HG03575 (cell line): Measurements from ENCODE around the gene TERF2IP.
A peak's percentile ranks its signal among the peaks of the same experiment; 100 is the strongest.

Experiments
- ATAC-seq: cut with Tn5 transposase; IDR thresholded peaks from one replicate; pipeline ENCODE4 v1.9.1; 2021; ENCODE audit not compliant: unreplicated experiment, insufficient number of reproducible peaks, low FRiP score; ENCODE audit errors: extremely low read depth

TERF2IP gene

DNA sequence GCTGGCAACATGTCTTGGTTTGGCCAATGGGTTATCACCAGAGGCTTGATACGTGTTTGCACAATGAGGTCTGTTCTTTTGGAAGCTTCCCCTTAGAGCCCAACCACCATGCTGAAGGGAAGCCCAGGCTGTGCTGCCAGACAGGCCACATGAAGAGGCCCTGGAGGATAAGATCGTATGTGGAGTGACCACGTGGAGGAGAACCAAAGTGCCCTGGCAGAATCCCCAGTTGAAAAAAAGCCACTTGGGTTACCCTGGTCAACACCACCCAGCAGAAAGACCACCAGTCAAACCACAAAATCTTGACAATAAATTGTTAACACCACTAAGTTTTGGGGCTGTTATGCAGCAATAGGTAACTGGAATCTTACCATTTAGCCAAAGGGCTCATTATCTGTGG, 17.5 kb upstream of the TERF2IP start:
- no peak for ATAC-seq

- no peak for ATAC-seq
These were observed 14.7 kb upstream of the TERF2IP start for GRCh38 chr16:75632857-75633256.

GRCh38 chr16:75635036-75635435, 12.5 kb upstream of the TERF2IP start:
- no peak for ATAC-seq

- no peak for ATAC-seq
These were observed 7.0 kb upstream of the TERF2IP start for GRCh38 chr16:75640598-75640997.

DNA sequence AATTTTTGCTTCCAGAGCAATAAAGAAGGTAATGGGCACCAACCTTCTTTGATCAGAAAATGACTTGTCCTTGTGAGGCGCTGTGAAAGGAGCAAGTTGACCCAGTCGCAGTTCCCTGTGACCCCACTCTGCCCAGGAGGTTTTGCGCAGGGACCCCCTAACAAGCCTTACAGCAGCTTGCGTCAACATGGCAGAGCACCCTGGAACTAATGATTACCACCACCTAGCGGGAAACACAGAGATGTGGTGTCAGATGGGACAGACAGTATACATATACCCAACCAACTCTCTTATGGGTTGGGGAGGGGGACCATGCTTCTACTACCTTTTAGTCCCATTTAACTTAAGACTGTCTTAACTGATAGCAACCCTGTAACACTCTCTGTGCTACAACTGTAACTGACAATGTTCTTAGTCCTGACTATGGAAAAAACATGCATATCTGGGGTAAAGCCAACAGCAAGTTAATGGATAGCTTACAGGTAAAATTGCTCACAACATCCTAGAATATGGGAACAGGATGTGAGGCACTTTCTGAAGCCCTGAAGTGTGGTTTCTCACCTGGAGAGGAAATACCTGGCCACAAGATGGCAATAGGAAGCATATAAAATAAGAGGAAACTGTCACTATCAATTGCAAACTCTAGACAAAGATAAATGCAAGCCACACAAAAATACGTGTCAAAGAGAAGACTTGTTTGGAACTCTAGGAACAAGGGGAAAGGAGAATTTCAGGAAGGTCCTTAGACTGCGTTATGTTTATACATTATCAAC, 3.1 kb upstream of the TERF2IP start:
- ATAC-seq: no peak

- peak; percentile 3 for ATAC-seq
These were observed 471 bp upstream of the TERF2IP start for GRCh38 chr16:75647112-75647491.

- ATAC-seq: no peak
These were observed 898 bp downstream of the TERF2IP start for GRCh38 chr16:75648265-75649076.

GRCh38 chr16:75653922-75654321, 6.3 kb downstream of the TERF2IP start:
- no peak for ATAC-seq

- no peak for ATAC-seq
These were observed 10.6 kb downstream of the TERF2IP start for GRCh38 chr16:75658175-75658574.

DNA sequence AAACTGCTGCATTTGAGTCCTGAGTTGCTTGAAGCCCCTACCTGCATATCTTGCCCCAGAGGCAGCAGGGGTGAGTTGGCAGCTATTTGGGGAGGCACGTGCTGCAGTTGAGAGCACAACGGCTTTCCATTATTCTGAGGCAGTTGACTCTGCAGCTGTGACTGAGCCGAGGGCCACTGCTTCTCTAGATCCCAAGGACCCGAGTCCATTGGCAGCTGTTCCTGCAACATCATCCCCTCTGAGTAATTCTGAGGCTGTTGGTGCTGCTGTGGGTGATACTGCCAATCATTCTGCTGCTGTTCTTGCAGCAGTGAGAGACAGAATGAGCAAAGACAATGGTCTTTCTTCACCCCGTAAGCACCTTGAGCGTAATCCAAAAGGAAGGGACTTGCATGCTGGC, 12.7 kb downstream of the TERF2IP start:
- no peak for ATAC-seq

DNA sequence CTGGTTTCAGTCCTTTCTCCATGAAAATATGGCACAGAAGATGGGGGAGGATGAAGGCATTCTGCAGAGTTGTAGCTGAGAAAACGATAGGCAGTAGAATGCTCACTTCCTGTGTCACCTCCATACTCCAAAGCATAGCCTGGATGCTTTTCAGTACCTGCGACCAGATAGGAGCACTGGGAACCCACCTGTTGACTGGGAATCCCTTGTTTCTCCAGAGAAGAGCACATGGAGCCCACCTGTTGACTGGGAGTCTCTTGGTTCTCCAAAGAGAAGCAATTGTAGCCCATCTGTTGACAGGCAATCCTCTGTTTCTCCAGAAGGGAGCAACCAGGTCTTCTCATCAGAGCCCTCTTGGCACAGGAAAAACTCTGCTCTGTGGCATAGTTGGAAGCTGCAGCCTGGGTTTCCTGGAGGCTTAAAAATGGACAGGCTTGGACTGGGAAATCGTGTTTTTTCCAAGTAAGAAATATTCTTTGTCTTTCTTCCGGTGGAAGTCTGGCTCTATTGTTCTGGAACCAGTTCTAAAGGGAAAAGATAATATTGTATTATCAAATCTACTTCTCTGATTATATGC, 13.2 kb downstream of the TERF2IP start:
- ATAC-seq: no peak

GRCh38 chr16:75667503-75667902, 19.9 kb downstream of the TERF2IP start:
- ATAC-seq: no peak

DNA sequence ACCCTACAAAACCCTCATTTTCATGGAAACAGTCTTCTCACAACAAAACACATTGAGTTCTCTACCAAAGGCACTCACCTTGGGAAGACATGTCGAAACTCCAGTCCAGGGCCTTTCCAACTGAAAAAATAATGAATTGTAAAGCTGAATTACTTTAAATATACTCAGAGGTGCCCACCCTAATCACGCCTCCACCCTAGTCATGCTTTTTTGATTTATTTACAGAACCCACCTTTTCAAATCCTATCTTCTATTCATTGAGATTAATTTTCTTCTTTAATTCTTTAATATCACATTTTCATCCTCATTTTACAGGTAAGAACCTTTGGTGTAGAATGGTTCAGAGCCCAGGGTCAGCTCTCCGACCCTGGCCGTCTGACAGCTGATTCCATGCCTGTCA, 29.3 kb downstream of the TERF2IP start, which contains the start of gene CPHXL2:
Gene CPHXL2 (minus strand): TSS at position 101 of the 400 bp plus-strand sequence. CDS start 10 bp downstream, at position 91.
- ATAC-seq: no peak

- ATAC-seq: no peak
These were observed 31.8 kb downstream of the TERF2IP start for GRCh38 chr16:75679366-75679765.

- ATAC-seq: no peak
These were observed 34.7 kb downstream of the TERF2IP start for GRCh38 chr16:75682308-75682707.

GRCh38 chr16:75687361-75687760, 39.8 kb downstream of the TERF2IP start:
- ATAC-seq: no peak

GRCh38 chr16:75695708-75696107, 48.1 kb downstream of the TERF2IP start:
- ATAC-seq: no peak

- ATAC-seq: no peak
These were observed 50.0 kb downstream of the TERF2IP start for GRCh38 chr16:75697571-75697970.

DNA sequence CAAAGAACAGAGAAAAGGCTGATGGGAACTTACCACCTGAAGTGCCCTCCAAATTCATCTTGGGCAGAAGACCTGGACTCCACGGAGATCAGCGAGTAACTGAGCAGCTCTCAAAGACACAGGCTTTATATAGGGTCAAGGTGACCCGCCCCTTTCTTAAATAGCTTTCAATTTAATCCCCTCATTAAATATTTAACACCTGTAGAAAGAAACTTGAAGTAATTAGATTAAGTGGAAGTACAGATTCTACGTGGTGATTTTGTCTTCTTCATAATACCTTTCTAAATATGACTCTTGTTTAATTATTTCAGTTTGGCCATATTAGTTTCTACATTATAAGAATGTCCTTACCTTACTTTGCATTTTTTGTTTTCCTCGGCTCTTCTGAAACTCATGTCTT, 53.8 kb downstream of the TERF2IP start, which contains the start of gene DUXB:
Gene DUXB (minus strand): TSS at position 101 of the 400 bp plus-strand sequence. CDS start 43 bp downstream, at position 58.
- ATAC-seq: no peak

DNA sequence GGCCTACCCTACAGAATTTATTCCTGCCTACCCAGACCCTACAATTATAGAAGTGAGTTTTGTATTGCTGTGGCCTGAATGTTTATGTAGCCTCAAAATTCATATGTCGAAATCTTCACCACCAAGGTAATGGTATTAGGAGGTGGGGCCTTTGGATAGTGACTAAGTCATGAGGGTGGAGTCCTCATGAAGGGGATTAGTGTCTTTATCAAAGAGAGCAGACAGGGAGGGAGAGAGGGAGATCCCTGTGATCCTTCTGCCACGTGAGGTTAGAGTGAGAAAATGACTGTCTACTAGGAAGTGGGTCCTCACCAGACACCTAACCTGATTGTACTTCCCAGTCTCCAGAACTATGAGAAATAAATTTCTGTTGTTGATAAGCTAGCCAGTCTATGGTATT, 54.7 kb downstream of the TERF2IP start:
- no peak for ATAC-seq
